Stimulated activated naive B cell treated with anti-CD40 and anti-IgM and Interleukin-4, amounts not matched to agents 10 μg/mL and 1 μg/mL and 100 μg/mL, for 72 hours (primary cell): ENCODE results near the gene POLDIP3.
"Not testable (repeated sequence)": the region's sequence is repeated elsewhere in the genome, so short reads cannot be mapped to it uniquely, and the experiment has no call there.

Experiments used
- ATAC-seq, 2 donors: fragments of 150-1000 bp; cut with Tn5 transposase; replicated peaks; 2 replicates each; pipeline ENCODE4 v1.10.0; 2021; ENCODE audit warnings: moderate library complexity in 1 of 2
- DNase-seq: peaks from one replicate; pipeline ENCODE4 v3.0.0; 2021
- H3K27ac Mint-ChIP-seq: one replicate; pipeline ENCODE4 v1.8.0; 2022; ENCODE audit warnings: mild to moderate bottlenecking, mixed read lengths
- H3K27me3 Mint-ChIP-seq, 2 donors: one replicate each; pipeline ENCODE4 v1.8.0; 2022; ENCODE audit warnings: mixed read lengths in 2 of 2
- H3K36me3 Mint-ChIP-seq, 2 donors: one replicate each; pipeline ENCODE4 v1.8.0; 2022; ENCODE audit warnings: mixed read lengths in 2 of 2, mild to moderate bottlenecking in 1 of 2
- H3K4me1 Mint-ChIP-seq, 2 donors: one replicate each; pipeline ENCODE4 v1.8.0; 2022; ENCODE audit warnings: mixed read lengths in 2 of 2, mild to moderate bottlenecking in 1 of 2
- H3K4me3 Mint-ChIP-seq, 2 donors: one replicate each; pipeline ENCODE4 v1.8.0; 2022; ENCODE audit warnings: mild to moderate bottlenecking in 2 of 2, mixed read lengths in 2 of 2, moderate library complexity in 1 of 2
- H3K9me3 Mint-ChIP-seq, 2 donors: one replicate each; pipeline ENCODE4 v1.8.0; 2022; ENCODE audit warnings: mixed read lengths in 2 of 2, mild to moderate bottlenecking in 1 of 2

POLDIP3 gene

DNA sequence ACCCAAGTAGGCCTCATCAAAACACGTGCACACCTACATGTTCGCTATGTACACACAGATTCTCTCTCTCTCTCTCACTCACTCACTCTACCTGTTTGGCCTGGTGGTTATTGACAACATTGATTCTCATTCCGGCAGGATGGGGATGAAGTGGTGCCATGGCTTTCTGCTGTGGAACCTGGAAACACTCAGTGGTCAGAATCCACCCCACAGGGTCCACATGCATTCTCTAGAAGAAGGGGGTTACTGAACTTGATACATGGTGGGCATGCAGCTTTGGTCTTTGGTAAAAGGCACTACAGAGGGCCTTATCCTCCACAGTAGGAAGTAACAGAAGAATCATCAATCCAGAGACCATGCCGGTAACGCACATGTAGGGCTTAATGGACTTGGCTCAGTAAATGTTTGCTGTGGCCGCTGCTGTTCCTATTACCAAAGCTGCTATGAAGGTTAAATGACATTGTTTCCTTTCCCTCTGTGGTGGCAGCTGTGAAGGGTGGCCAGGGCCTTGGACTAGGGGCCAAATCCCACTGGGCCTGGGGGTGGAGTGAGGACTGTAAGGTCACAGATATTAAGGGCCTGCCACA is 12.7 kb downstream of the POLDIP3 start:
- H3K9me3 Mint-ChIP-seq: no peaks in the 10 kb centered on the region
- peak overlapping the region; percentile 11 for H3K27ac Mint-ChIP-seq
- H3K4me3 Mint-ChIP-seq: no peak overlapping the region
- H3K27me3 Mint-ChIP-seq: no peaks in the 10 kb centered on the region
- H3K36me3 Mint-ChIP-seq: peaks cover 44 to 62% of the 10 kb centered on the region in 2 donors
- DNase-seq: no peak
- ATAC-seq: no peak
- peaks cover 12 to 40% of the 10 kb centered on the region in 2 donors for H3K4me1 Mint-ChIP-seq

- H3K4me1 Mint-ChIP-seq: peaks cover 5 to 10% of the 10 kb centered on the region in 2 donors
- no peaks in the 10 kb centered on the region for H3K27me3 Mint-ChIP-seq
- no peaks in the 10 kb centered on the region for H3K9me3 Mint-ChIP-seq
- H3K4me3 Mint-ChIP-seq: no peak overlapping the region
- no peak for DNase-seq
- no peak for ATAC-seq
- peaks cover 38 to 51% of the 10 kb centered on the region in 2 donors for H3K36me3 Mint-ChIP-seq
- peak overlapping the region; percentile 42 for H3K27ac Mint-ChIP-seq
These were observed 17.7 kb downstream of the POLDIP3 start for GRCh38 chr22:42596863-42597530.

DNA sequence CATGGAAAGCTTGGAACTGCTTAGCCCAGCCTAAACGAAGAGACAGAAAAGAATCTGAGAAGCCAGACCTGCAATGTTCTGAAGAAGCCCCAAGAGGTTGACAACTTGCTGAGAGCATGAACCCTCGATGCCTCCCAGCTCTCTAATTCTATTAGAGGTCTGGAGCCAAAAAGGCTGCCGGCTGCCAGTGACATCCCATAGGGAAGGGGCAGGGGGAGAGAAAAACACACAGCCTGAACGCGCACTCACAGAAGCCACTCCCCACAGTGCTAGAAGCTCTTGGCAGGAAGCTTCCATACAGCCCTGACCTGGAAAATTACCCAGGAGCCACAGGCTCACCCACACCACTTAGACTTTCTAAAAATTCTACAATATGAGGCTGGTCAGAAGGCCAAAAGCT is 18.3 kb downstream of the POLDIP3 start:
- H3K9me3 Mint-ChIP-seq: no peaks in the 10 kb centered on the region
- ATAC-seq (no peak), DNase-seq (no peak)
- no peak overlapping the region for H3K4me3 Mint-ChIP-seq
- peaks cover 35 to 48% of the 10 kb centered on the region in 2 donors for H3K36me3 Mint-ChIP-seq
- peaks cover 2 to 9% of the 10 kb centered on the region in 2 donors for H3K4me1 Mint-ChIP-seq
- no peaks in the 10 kb centered on the region for H3K27me3 Mint-ChIP-seq
- no peak overlapping the region for H3K27ac Mint-ChIP-seq

- DNase-seq (no peak), ATAC-seq (no peak)
- peaks cover 2 to 9% of the 10 kb centered on the region in 2 donors for H3K4me1 Mint-ChIP-seq
- no peaks in the 10 kb centered on the region for H3K9me3 Mint-ChIP-seq
- no peak overlapping the region for H3K4me3 Mint-ChIP-seq
- H3K27me3 Mint-ChIP-seq: no peaks in the 10 kb centered on the region
- peak overlapping the region; percentile 17 for H3K27ac Mint-ChIP-seq
- H3K36me3 Mint-ChIP-seq: peaks cover 31 to 45% of the 10 kb centered on the region in 2 donors
These were observed 19.2 kb downstream of the POLDIP3 start for GRCh38 chr22:42595434-42595833.

DNA sequence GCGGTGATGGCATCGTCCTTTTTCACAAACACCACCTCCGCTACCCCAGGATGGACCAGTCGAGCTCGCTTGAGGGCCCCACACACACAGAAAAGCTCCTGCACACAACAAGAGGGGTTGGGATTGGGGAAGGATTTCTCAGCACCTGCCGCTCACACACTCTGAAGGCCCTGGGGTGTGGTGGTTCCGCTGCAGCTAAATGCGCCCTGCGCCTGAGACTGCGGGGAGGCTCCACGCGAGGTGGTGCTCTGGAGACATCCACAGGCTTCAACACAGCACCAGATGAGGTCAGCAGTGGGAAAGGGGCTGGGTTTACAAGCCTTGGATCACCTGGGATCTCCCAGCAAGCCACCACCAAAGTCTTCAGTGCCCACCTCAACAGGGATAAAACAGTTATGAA is 22.7 kb downstream of the POLDIP3 start:
- H3K9me3 Mint-ChIP-seq: no peaks in the 10 kb centered on the region
- ATAC-seq (no peak), DNase-seq (no peak)
- H3K4me1 Mint-ChIP-seq: peaks cover 13 to 26% of the 10 kb centered on the region in 2 donors
- H3K27ac Mint-ChIP-seq: peak overlapping the region; percentile 34
- H3K4me3 Mint-ChIP-seq: no peak overlapping the region
- no peaks in the 10 kb centered on the region for H3K27me3 Mint-ChIP-seq
- H3K36me3 Mint-ChIP-seq: peaks cover 29 to 47% of the 10 kb centered on the region in 2 donors

GRCh38 chr22:42587588-42588175 is 27.0 kb downstream of the POLDIP3 start:
- no peaks in the 10 kb centered on the region for H3K27me3 Mint-ChIP-seq
- no peaks in the 10 kb centered on the region for H3K9me3 Mint-ChIP-seq
- no peak for DNase-seq
- peak; percentile 82 to 86 for ATAC-seq
- H3K4me1 Mint-ChIP-seq: peaks cover 17 to 34% of the 10 kb centered on the region in 2 donors
- H3K36me3 Mint-ChIP-seq: peaks cover 35 to 65% of the 10 kb centered on the region in 2 donors
- peak overlapping the region; percentile 89 for H3K27ac Mint-ChIP-seq
- peak overlapping the region in 1 of 2 donors; percentile 6 for H3K4me3 Mint-ChIP-seq

GRCh38 chr22:42586381-42586780 is 28.3 kb downstream of the POLDIP3 start:
- peaks cover 38 to 65% of the 10 kb centered on the region in 2 donors for H3K36me3 Mint-ChIP-seq
- DNase-seq (no peak), ATAC-seq (no peak)
- no peaks in the 10 kb centered on the region for H3K27me3 Mint-ChIP-seq
- no peaks in the 10 kb centered on the region for H3K9me3 Mint-ChIP-seq
- peaks cover 24 to 36% of the 10 kb centered on the region in 2 donors for H3K4me1 Mint-ChIP-seq
- H3K27ac Mint-ChIP-seq: peak overlapping the region; percentile 37
- no peak overlapping the region for H3K4me3 Mint-ChIP-seq

GRCh38 chr22:42585096-42585495 is 29.6 kb downstream of the POLDIP3 start:
- H3K27ac Mint-ChIP-seq: peak overlapping the region; percentile 4
- ATAC-seq: no peak
- H3K4me1 Mint-ChIP-seq: peaks cover 29 to 45% of the 10 kb centered on the region in 2 donors
- H3K9me3 Mint-ChIP-seq: no peaks in the 10 kb centered on the region
- H3K27me3 Mint-ChIP-seq: no peaks in the 10 kb centered on the region
- DNase-seq: no peak
- H3K4me3 Mint-ChIP-seq: no peak overlapping the region
- H3K36me3 Mint-ChIP-seq: peaks cover 39 to 67% of the 10 kb centered on the region in 2 donors

- Mint-ChIP-seq H3K9me3 (no peaks in the 10 kb centered on the region), H3K36me3 (peaks cover 35 to 65% of the 10 kb centered on the region in 2 donors), H3K27me3 (no peaks in the 10 kb centered on the region), H3K4me3 (no peak overlapping the region), H3K27ac (peak overlapping the region; percentile 47), H3K4me1 (peaks cover 31 to 48% of the 10 kb centered on the region in 2 donors)
- ATAC-seq: no peak
- no peak for DNase-seq
These were observed 30.2 kb downstream of the POLDIP3 start for GRCh38 chr22:42584364-42584940.

- Mint-ChIP-seq H3K9me3 (no peaks in the 10 kb centered on the region), H3K4me1 (peaks cover 25 to 40% of the 10 kb centered on the region in 2 donors), H3K27ac (peak overlapping the region; percentile 93), H3K36me3 (peaks cover 36 to 57% of the 10 kb centered on the region in 2 donors), H3K27me3 (no peaks in the 10 kb centered on the region), H3K4me3 (no peak overlapping the region)
- DNase-seq (no peak), ATAC-seq (no peak)
These were observed 31.7 kb downstream of the POLDIP3 start for GRCh38 chr22:42582987-42583386.

GRCh38 chr22:42581762-42582716 is 32.6 kb downstream of the POLDIP3 start:
- Mint-ChIP-seq H3K36me3 (peaks cover 33 to 51% of the 10 kb centered on the region in 2 donors), H3K27ac (peak overlapping the region; percentile 93), H3K4me1 (peaks cover 20 to 40% of the 10 kb centered on the region in 2 donors), H3K9me3 (no peaks in the 10 kb centered on the region), H3K27me3 (no peaks in the 10 kb centered on the region), H3K4me3 (peak overlapping the region; percentile 98)
- peak; percentile 63 for DNase-seq
- peak; percentile 83 to 86 for ATAC-seq

- Mint-ChIP-seq H3K27ac (peak overlapping the region; percentile 99), H3K36me3 (peaks cover 28 to 43% of the 10 kb centered on the region in 2 donors), H3K4me1 (peaks cover 20 to 40% of the 10 kb centered on the region in 2 donors), H3K4me3 (peak overlapping the region; percentile 98)
- DNase-seq, H3K27me3 Mint-ChIP-seq, H3K9me3 Mint-ChIP-seq: not testable (repeated sequence)
- ATAC-seq: peak; percentile 58 to 75
These were observed 33.4 kb downstream of the POLDIP3 start for GRCh38 chr22:42581194-42581761.

DNA sequence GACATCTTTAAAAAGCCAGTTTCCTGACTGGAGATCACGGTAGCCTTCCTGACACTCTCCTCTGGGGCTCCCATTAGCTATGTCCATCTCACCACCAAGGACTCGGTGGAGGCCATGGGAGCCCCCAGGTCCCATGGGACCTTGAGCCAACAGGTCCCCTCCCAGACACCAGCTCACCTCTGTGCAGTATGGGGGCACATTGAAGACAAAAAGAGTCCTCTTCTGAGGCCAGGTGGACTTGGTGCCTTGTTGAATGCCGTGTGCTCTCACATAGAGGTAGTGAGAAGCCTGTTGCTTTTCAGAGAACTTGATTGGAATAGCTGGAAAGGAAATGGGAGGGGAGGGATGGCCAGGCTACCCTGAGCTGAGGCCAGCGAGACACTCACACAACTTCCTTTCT is 34.6 kb downstream of the POLDIP3 start:
- H3K27ac Mint-ChIP-seq, H3K9me3 Mint-ChIP-seq, DNase-seq, H3K27me3 Mint-ChIP-seq, ATAC-seq: not testable (repeated sequence)
- peak overlapping the region in 1 of 2 donors; percentile 13 for H3K4me3 Mint-ChIP-seq
- peaks cover 20 to 36% of the 10 kb centered on the region in 2 donors for H3K4me1 Mint-ChIP-seq
- peaks cover 28 to 37% of the 10 kb centered on the region in 2 donors for H3K36me3 Mint-ChIP-seq
